Measurements from ENCODE around the gene LMOD2. TPM values are rescaled to one million over a fixed set of nuclear protein-coding genes. Genes with fewer than 3 reads are reported as not detected.

Gene LMOD2
- total RNA-seq, 1 experiment from 2014 or later = not detected

GRCh38 chr7:123677061-123677715 is 21.5 kb downstream of the LMOD2 start:
- peaks cover 0 to 8% (median 0%) of the 10 kb centered on the region in 3 experiments; a peak in 3 of 7 replicates for H3K36me3 Mint-ChIP-seq (ENCODE audit: insufficient read depth in 1 of 3, low read depth in 3 of 3)
- no peak overlapping the region for H2BK120ac ChIP-seq (ENCODE audit: low read depth, low read length, poor library complexity, severe bottlenecking)
- H3K9ac ChIP-seq (ENCODE audit: extremely low read depth, insufficient read length, low read length) = no peak overlapping the region

More at GRCh38 chr7:123677061-123677715, 21.5 kb downstream of the LMOD2 start:
- no peak overlapping the region for H2AK5ac ChIP-seq (ENCODE audit: insufficient read length, low read length)
- no peak overlapping the region for H3K23ac ChIP-seq (ENCODE audit: insufficient read length, low read depth, low read length)
- H2BK12ac ChIP-seq (ENCODE audit: insufficient read length, low read depth, low read length) = no peak overlapping the region
- H3K79me1 ChIP-seq (ENCODE audit: insufficient read depth, low read depth, low read length, poor library complexity, severe bottlenecking) = no peaks in the 10 kb centered on the region
- no peaks in the 10 kb centered on the region for H3K9me3 ChIP-seq (ENCODE audit: control insufficient read depth, low read depth, low read length)
- H3K14ac ChIP-seq (ENCODE audit: insufficient read depth, low read length) = no peak overlapping the region
- no peaks in the 10 kb centered on the region for H3K4me1 ChIP-seq (ENCODE audit: insufficient read depth, low read length)
- no peak overlapping the region for H3K27ac ChIP-seq (ENCODE audit: insufficient read length, low read depth, low read length)
- H3K27me3 ChIP-seq (ENCODE audit: insufficient read depth, low read length) = no peaks in the 10 kb centered on the region
- no peak overlapping the region for H4K91ac ChIP-seq (ENCODE audit: insufficient read length, low read depth, low read length)
- H2BK5ac ChIP-seq (ENCODE audit: insufficient read length, low read length) = no peak overlapping the region
- TF ChIP-seq, protein P1, sequence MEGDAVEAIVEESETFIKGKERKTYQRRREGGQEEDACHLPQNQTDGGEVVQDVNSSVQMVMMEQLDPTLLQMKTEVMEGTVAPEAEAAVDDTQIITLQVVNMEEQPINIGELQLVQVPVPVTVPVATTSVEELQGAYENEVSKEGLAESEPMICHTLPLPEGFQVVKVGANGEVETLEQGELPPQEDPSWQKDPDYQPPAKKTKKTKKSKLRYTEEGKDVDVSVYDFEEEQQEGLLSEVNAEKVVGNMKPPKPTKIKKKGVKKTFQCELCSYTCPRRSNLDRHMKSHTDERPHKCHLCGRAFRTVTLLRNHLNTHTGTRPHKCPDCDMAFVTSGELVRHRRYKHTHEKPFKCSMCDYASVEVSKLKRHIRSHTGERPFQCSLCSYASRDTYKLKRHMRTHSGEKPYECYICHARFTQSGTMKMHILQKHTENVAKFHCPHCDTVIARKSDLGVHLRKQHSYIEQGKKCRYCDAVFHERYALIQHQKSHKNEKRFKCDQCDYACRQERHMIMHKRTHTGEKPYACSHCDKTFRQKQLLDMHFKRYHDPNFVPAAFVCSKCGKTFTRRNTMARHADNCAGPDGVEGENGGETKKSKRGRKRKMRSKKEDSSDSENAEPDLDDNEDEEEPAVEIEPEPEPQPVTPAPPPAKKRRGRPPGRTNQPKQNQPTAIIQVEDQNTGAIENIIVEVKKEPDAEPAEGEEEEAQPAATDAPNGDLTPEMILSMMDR (conservative IDR thresholded peaks at IDR 0.05) = no peak
- peaks cover 11 to 13% of the 10 kb centered on the region in 2 experiments for H3K4me1 Mint-ChIP-seq
- H3K18ac ChIP-seq (ENCODE audit: insufficient read length, low read depth, low read length) = no peak overlapping the region
- no peak overlapping the region for H2BK15ac ChIP-seq (ENCODE audit: low read depth, low read length)
- H3K4ac ChIP-seq (ENCODE audit: low read depth, low read length) = no peak overlapping the region
- H3K4me3 Mint-ChIP-seq = no peak overlapping the region
- H4K5ac ChIP-seq (ENCODE audit: insufficient read length, low read depth, low read length) = no peak overlapping the region
- no peak overlapping the region for H3K27ac Mint-ChIP-seq
- WGBS (ENCODE audit: extremely low coverage, insufficient read length, low lambda C conversion rate) = no CpG with 5 or more reads among the region's 2 CpGs
- H3T11ph ChIP-seq (ENCODE audit: low read length) = no peak overlapping the region
- H2AFZ ChIP-seq (ENCODE audit: low read length) = no peak overlapping the region
- DNase-seq = no peak
- no peaks in the 10 kb centered on the region for H3K23me2 ChIP-seq (ENCODE audit: insufficient read length, low read depth, low read length, poor library complexity, severe bottlenecking)
- no peaks in the 10 kb centered on the region for H4K20me1 ChIP-seq (ENCODE audit: control insufficient read depth, insufficient read depth, insufficient read length)
- H3K27me3 Mint-ChIP-seq (ENCODE audit: low read depth) = no peaks in the 10 kb centered on the region
- H3K79me2 ChIP-seq (ENCODE audit: insufficient read depth, low read length) = no peaks in the 10 kb centered on the region
- H2BK20ac ChIP-seq (ENCODE audit: low read depth, low read length, poor library complexity, severe bottlenecking) = no peak overlapping the region
- H4K8ac ChIP-seq (replicated peaks; ENCODE audit: insufficient read length, low read depth, low read length) = no peak overlapping the region
- no peaks in the 10 kb centered on the region for H3K9me3 Mint-ChIP-seq
- no peak overlapping the region for H3K4me2 ChIP-seq (ENCODE audit: insufficient read depth, insufficient read length, low read length)
- no peak overlapping the region for H3K56ac ChIP-seq (ENCODE audit: insufficient read length, low read depth, low read length)

All from H9 (cell line).